H1 (cell line): Measurements from ENCODE around the gene MSI2. TPM values are rescaled to one million over a fixed set of nuclear protein-coding genes. Genes with fewer than 3 reads are reported as not detected.

Source experiments
- CTCF ChIA-PET: fragments of 300-600 bp; sonication (Branson Sonifier 250); formaldehyde crosslinking; loops from one replicate; lab custom pipeline; 2021; ENCODE audit not compliant: partially characterized antibody; lab: Charles Lee
- POLR2A ChIA-PET: fragments of 300-600 bp; sonication (Branson Sonifier 250); formaldehyde crosslinking; loops from one replicate; lab custom pipeline; 2021; ENCODE audit warnings: inconsistent platforms; ENCODE audit not compliant: partially characterized antibody; lab: Charles Lee
- DNase-seq, 2 experiments: peaks; one replicate each; pipeline versions ENCODE4 v3.0.0 to v3.0.0-alpha.2; 2010 to 2022; ENCODE audit warnings: low spot score in 2 of 2, low read depth in 1 of 2, mixed read lengths in 1 of 2
- FAIRE-seq: peaks from 2 replicates; lab custom pipeline; 2011; peaks lifted over from hg19 to GRCh38; lab: Jason Lieb, UNC
- H2AFZ ChIP-seq: 2 replicates; pipeline ENCODE4 v1.8.1; 2012; ENCODE audit warnings: low read length, inconsistent platforms
- H2AK5ac ChIP-seq: 2 replicates; pipeline ENCODE4 v1.6.1; 2013; ENCODE audit warnings: low read depth, low read length
- H2BK120ac ChIP-seq: replicated peaks from 2 replicates; pipeline ENCODE3; 2013; ENCODE audit warnings: low read depth, low read length, inconsistent platforms
- H2BK12ac ChIP-seq: 2 replicates; pipeline ENCODE4 v1.6.1; 2013; ENCODE audit warnings: low read depth, low read length
- H2BK15ac ChIP-seq: 2 replicates; pipeline ENCODE4 v1.6.1; 2013; ENCODE audit warnings: low read length
- H2BK20ac ChIP-seq: 2 replicates; pipeline ENCODE4 v1.6.1; 2013; ENCODE audit warnings: low read length
- H2BK5ac ChIP-seq: 2 replicates; pipeline ENCODE4 v1.6.1; 2013; ENCODE audit warnings: low read depth, low read length
- H3K14ac ChIP-seq: 2 replicates; pipeline ENCODE4 v1.6.1; 2013; ENCODE audit warnings: inconsistent platforms; ENCODE audit not compliant: insufficient read length
- H3K18ac ChIP-seq: 2 replicates; pipeline ENCODE4 v1.6.1; 2013; ENCODE audit warnings: low read length; ENCODE audit errors: extremely low read depth
- H3K23ac ChIP-seq: 2 replicates; pipeline ENCODE4 v1.6.1; 2013; ENCODE audit warnings: inconsistent platforms; ENCODE audit not compliant: insufficient read length
- H3K23me2 ChIP-seq: 2 replicates; pipeline ENCODE4 v1.6.1; 2013; ENCODE audit warnings: low read depth, low read length
- H3K27ac ChIP-seq: 2 replicates; pipeline ENCODE4 v1.6.1; 2011; ENCODE audit warnings: low read depth, low read length, inconsistent platforms
- H3K27me3 ChIP-seq, 4 experiments: replicated peaks in 1 of 4; 1 replicate in 1 of 4; 2 replicates in 3 of 4; pipeline versions ENCODE4 v1.6.1 to v1.8.1; 2011 to 2013; ENCODE audit warnings: low read length in 3 of 4, mild to moderate bottlenecking in 3 of 4, inconsistent platforms in 2 of 4, mixed read lengths in 2 of 4, moderate library complexity in 1 of 4; ENCODE audit not compliant: control insufficient read depth in 3 of 4, insufficient read depth in 3 of 4; ENCODE audit errors: extremely low read depth in 1 of 4
- H3K36me3 ChIP-seq, 4 experiments: 2 replicates each; pipeline versions ENCODE4 v1.6.1 to v1.8.1; 2011 to 2013; ENCODE audit warnings: mild to moderate bottlenecking in 4 of 4, low read length in 3 of 4, moderate library complexity in 2 of 4, control low read depth in 1 of 4, inconsistent platforms in 1 of 4; ENCODE audit not compliant: insufficient read depth in 4 of 4, control insufficient read depth in 2 of 4
- H3K4ac ChIP-seq: replicated peaks from 2 replicates; pipeline ENCODE3; 2013; ENCODE audit warnings: low read length, low read depth, mixed read lengths, inconsistent platforms; ENCODE audit not compliant: insufficient read length
- H3K4me1 ChIP-seq, 4 experiments: replicated peaks in 1 of 4; 1 replicate in 1 of 4; 2 replicates in 3 of 4; pipeline versions ENCODE4 v1.6.1 to v1.8.1; 2011 to 2013; ENCODE audit warnings: low read length in 3 of 4, inconsistent platforms in 2 of 4, mixed read lengths in 1 of 4; ENCODE audit not compliant: insufficient read depth in 4 of 4, control insufficient read depth in 3 of 4
- H3K4me2 ChIP-seq, 2 experiments: 2 replicates each; pipeline versions ENCODE4 v1.6.1 to v1.8.1; 2011 to 2013; ENCODE audit warnings: low read depth in 2 of 2, low read length in 2 of 2, control low read depth in 1 of 2, inconsistent platforms in 1 of 2, mild to moderate bottlenecking in 1 of 2; ENCODE audit not compliant: insufficient read depth in 1 of 2
- H3K4me3 ChIP-seq, 4 experiments: fragments of 200-600, 300-600 bp in 1 of 4; sonication (generic), shearing (Covaris generic), sonication (Bioruptor Twin) in 1 of 4; 2 replicates each; pipeline versions ENCODE4 v1.5.1 to v1.8.1; 2011 to 2016; ENCODE audit warnings: low read length in 4 of 4, low read depth in 3 of 4, control low read depth in 2 of 4, inconsistent platforms in 2 of 4, mild to moderate bottlenecking in 2 of 4, mixed read lengths in 1 of 4, moderate library complexity in 1 of 4; ENCODE audit not compliant: insufficient read depth in 2 of 4; ENCODE audit errors: extremely low read depth in 1 of 4
- H3K56ac ChIP-seq: replicated peaks from 2 replicates; pipeline ENCODE3; 2013; ENCODE audit warnings: low read depth, mild to moderate bottlenecking, mixed read lengths, low read length, inconsistent platforms; ENCODE audit not compliant: insufficient read length
- H3K79me1 ChIP-seq: 2 replicates; pipeline ENCODE4 v1.6.1; 2013; ENCODE audit warnings: low read depth, low read length, control low read depth
- H3K79me2 ChIP-seq, 2 experiments: 2 replicates each; pipeline versions ENCODE4 v1.6.1 to v1.8.1; 2012 to 2013; ENCODE audit warnings: low read length in 2 of 2, mild to moderate bottlenecking in 2 of 2, inconsistent platforms in 1 of 2; ENCODE audit not compliant: insufficient read depth in 2 of 2, control insufficient read depth in 1 of 2
- H3K9ac ChIP-seq, 4 experiments: replicated peaks in 1 of 4; 1 replicate in 1 of 4; 2 replicates in 3 of 4; pipeline versions ENCODE4 v1.6.1 to v1.8.1; 2011 to 2013; ENCODE audit warnings: low read depth in 3 of 4, low read length in 3 of 4, control low read depth in 2 of 4, mild to moderate bottlenecking in 2 of 4, moderate library complexity in 2 of 4, inconsistent platforms in 1 of 4; ENCODE audit errors: extremely low read depth in 1 of 4
- H3K9me3 ChIP-seq, 2 experiments: 2 replicates each; pipeline versions ENCODE4 v1.6.1 to v1.8.1; 2012 to 2013; ENCODE audit warnings: mild to moderate bottlenecking in 2 of 2, moderate library complexity in 2 of 2, control low read depth in 1 of 2, inconsistent platforms in 1 of 2, low read depth in 1 of 2, low read length in 1 of 2, mixed read lengths in 1 of 2; ENCODE audit not compliant: insufficient read depth in 2 of 2
- H4K20me1 ChIP-seq, 2 experiments: replicated peaks in 1 of 2; 2 replicates each; pipeline versions ENCODE3 to v1.8.1; 2011 to 2013; ENCODE audit warnings: inconsistent platforms in 2 of 2, low read length in 2 of 2, mild to moderate bottlenecking in 1 of 2; ENCODE audit not compliant: insufficient read depth in 2 of 2, control insufficient read depth in 1 of 2
- H4K5ac ChIP-seq: 2 replicates; pipeline ENCODE4 v1.6.1; 2013; ENCODE audit warnings: low read length, low read depth, mixed read lengths, inconsistent platforms; ENCODE audit not compliant: insufficient read length
- H4K8ac ChIP-seq: 2 replicates; pipeline ENCODE4 v1.8.0; 2013; ENCODE audit warnings: mild to moderate bottlenecking, moderate library complexity, low read length, inconsistent platforms; ENCODE audit not compliant: insufficient read depth; ENCODE audit errors: extremely low read depth
- H4K91ac ChIP-seq: replicated peaks from 2 replicates; pipeline ENCODE3; 2013; ENCODE audit warnings: low read length, mixed read lengths, inconsistent platforms; ENCODE audit not compliant: insufficient read length
- CEBPB ChIP-seq: IDR thresholded peaks from 2 replicates; pipeline ENCODE4 v1.6.1; 2012; ENCODE audit warnings: low read depth, low read length
- CTBP2 ChIP-seq: IDR thresholded peaks from 2 replicates; pipeline ENCODE4 v1.7.0; 2011; ENCODE audit warnings: borderline replicate concordance, mild to moderate bottlenecking, moderate library complexity, mixed read lengths, low read length; ENCODE audit not compliant: insufficient read depth, insufficient read length
- FOSL1 ChIP-seq: IDR thresholded peaks from 2 replicates; pipeline ENCODE4 v1.6.1; 2011; ENCODE audit warnings: mild to moderate bottlenecking, low read depth, low read length, moderate library complexity; ENCODE audit not compliant: insufficient read depth
- KDM1A ChIP-seq: fragments of 200-600, 300-600 bp; sonication (generic); IDR thresholded peaks from 2 replicates; pipeline ENCODE4 v1.7.1; 2016; ENCODE audit warnings: mild to moderate bottlenecking, low read length, borderline replicate concordance
- PHF8 ChIP-seq: fragments of 200-600 bp; sonication (generic); conservative IDR thresholded peaks from 2 replicates; pipeline ENCODE4 v1.7.1; 2012; ENCODE audit warnings: low read depth, mild to moderate bottlenecking, inconsistent platforms, low read length, moderate library complexity
- POLR2AphosphoS5 ChIP-seq: IDR thresholded peaks from 2 replicates; pipeline ENCODE4 v1.6.1; 2011; ENCODE audit warnings: low read depth, low read length
- RFX5 ChIP-seq: IDR thresholded peaks from 2 replicates; pipeline ENCODE4 v1.6.1; 2011; ENCODE audit warnings: low read depth, low read length, improper control_type of control experiment, borderline replicate concordance
- RNF2 ChIP-seq: fragments of 200-900, 300-1000 bp; sonication (generic); IDR thresholded peaks from 2 replicates; pipeline ENCODE4 v1.7.1; 2016; ENCODE audit warnings: borderline replicate concordance, low read depth, mild to moderate bottlenecking, antibody characterized with exemption, low read length; ENCODE audit not compliant: poor library complexity, severe bottlenecking; ENCODE audit errors: missing control alignments
- SIX5 ChIP-seq: IDR thresholded peaks from 2 replicates; pipeline ENCODE4 v1.6.1; 2011; ENCODE audit warnings: mild to moderate bottlenecking, low read depth, low read length
- SUZ12 ChIP-seq: fragments of 200-600 bp; sonication (generic); IDR thresholded peaks from 2 replicates; pipeline ENCODE4 v1.6.1; 2012; ENCODE audit warnings: mild to moderate bottlenecking, inconsistent platforms, low read length, moderate library complexity, mixed read lengths
- WGBS, 2 experiments: shearing (Covaris generic) in 1 of 2; methylation state at CpG; one replicate each; pipeline versions ENCODE4 v1.1.6 to v1.1.7; 2013 to 2015; ENCODE audit warnings: low lambda C conversion rate in 2 of 2, mixed read lengths in 2 of 2, inconsistent platforms in 1 of 2, low coverage in 1 of 2, missing lambda C conversion rate in 1 of 2; ENCODE audit not compliant: insufficient replicate concordance in 2 of 2, insufficient coverage in 1 of 2, insufficient read length in 1 of 2; ENCODE audit errors: extremely low coverage in 1 of 2, missing lambda C conversion rate in 1 of 2; 5-methylcytosine and 5-hydroxymethylcytosine counted together
- polyA plus RNA-seq, 7 experiments: library from polyadenylated mRNA; depleted of rRNA in 3 of 7; stranded (reverse) in 5 of 7; unstranded in 2 of 7; fragments of >200 nt in 5 of 7; fragments of 200-250 nt in 2 of 7; gene quantifications; 1 replicate in 5 of 7; 2 replicates in 1 of 7; 4 replicates in 1 of 7; pipeline versions ENCODE4 v1.2.1 to v1.2.3, GENCODE V29; 2011 to 2013; ENCODE audit warnings: missing spikeins in 2 of 7, mixed read lengths in 2 of 7
- total RNA-seq: library from RNA; stranded (reverse); fragmentation: NEBNext Ultra II Directional; extraction: Animal tissue kit (Norgen Biotek cat#: 25700); gene quantifications from 2 replicates; pipeline ENCODE4 v1.2.1, GENCODE V29; 2021

Gene MSI2
- total and polyA plus RNA-seq, 2 of the 8 experiments (the other 6 are each of a cell fraction or from before 2014, with no cell fraction given), result 36.7 to 80.6 TPM

DNA sequence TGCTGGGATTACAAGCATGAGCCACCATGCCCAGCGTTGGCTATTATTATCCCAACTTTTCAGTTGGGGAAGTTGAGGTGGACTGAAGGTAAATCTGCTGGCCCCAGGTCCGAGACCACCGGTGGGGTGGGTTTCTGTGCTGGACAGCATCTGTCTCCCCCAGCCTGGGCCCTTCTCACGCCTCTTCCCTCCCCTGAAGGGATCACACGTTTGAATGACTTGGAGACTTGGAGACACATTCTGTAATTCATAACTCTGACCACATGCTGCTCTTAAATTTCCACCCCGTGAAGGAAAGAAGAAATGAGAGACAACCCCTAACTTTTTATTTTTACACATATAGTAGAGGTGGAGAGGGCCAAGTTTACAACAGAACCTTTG, 109.8 kb downstream of the MSI2 start:
- Histone ChIP-seq H4K8ac (no peak overlapping the region), H3K18ac (no peak overlapping the region), H3K4me3 (no peak overlapping the region), H2AK5ac (no peak overlapping the region), H3K4me1 (peaks cover 2 to 19% (median 16%) of the 10 kb centered on the region in 4 experiments; a peak in 6 of 7 replicates), H3K56ac (no peak overlapping the region), H3K4ac (no peak overlapping the region), H2BK12ac (no peak overlapping the region), H4K91ac (no peak overlapping the region), H3K79me1 (peaks cover 8% of the 10 kb centered on the region), H2BK15ac (no peak overlapping the region), H2BK5ac (no peak overlapping the region), H3K27ac (no peak overlapping the region), H3K36me3 (no peaks in the 10 kb centered on the region), H3K27me3 (no peaks in the 10 kb centered on the region), H3K4me2 (no peak overlapping the region), H4K20me1 (peaks cover 2 to 14% of the 10 kb centered on the region in 2 experiments), H3K23me2 (no peaks in the 10 kb centered on the region), H4K5ac (no peak overlapping the region), H2BK120ac (no peak overlapping the region), H2BK20ac (no peak overlapping the region), H3K9me3 (no peaks in the 10 kb centered on the region), H3K79me2 (peaks cover 0 to 58% of the 10 kb centered on the region in 2 experiments; a peak in 3 of 4 replicates), H3K9ac (no peak overlapping the region), H2AFZ (no peak overlapping the region), H3K23ac (no peak overlapping the region), H3K14ac (no peak overlapping the region)
- 87% methylated on average over 6 of the region's 6 CpGs; no CpG with 5 or more reads in 1 of the 2 experiments for WGBS, 2 experiments
- DNase-seq, result no peak
- POLR2A ChIA-PET, result interaction anchor here (0.6 to 1.2 kb wide), 3 partner anchors 9 to 82 kb away, joined by 3 to 5 read pairs (median 3); no protein-coding TSS in a partner anchor
- TF ChIP-seq KDM1A, result no peak
- no peak for TF ChIP-seq PHF8
- TF ChIP-seq POLR2AphosphoS5, result no peak
- no peak for TF ChIP-seq RNF2
- TF ChIP-seq CTBP2, result no peak
- no peak for TF ChIP-seq RFX5
- TF ChIP-seq FOSL1, result no peak
- TF ChIP-seq CEBPB, result no peak
- TF ChIP-seq SIX5, result no peak
- no peak for TF ChIP-seq SUZ12
- CTCF ChIA-PET, result interaction anchor here (1.9 kb wide), 1 partner anchor 123 kb away, joined by 10 read pairs; no protein-coding TSS in a partner anchor
- no peak for FAIRE-seq
